ENCODE data around the gene PIK3AP1.

PIK3AP1 gene

DNA sequence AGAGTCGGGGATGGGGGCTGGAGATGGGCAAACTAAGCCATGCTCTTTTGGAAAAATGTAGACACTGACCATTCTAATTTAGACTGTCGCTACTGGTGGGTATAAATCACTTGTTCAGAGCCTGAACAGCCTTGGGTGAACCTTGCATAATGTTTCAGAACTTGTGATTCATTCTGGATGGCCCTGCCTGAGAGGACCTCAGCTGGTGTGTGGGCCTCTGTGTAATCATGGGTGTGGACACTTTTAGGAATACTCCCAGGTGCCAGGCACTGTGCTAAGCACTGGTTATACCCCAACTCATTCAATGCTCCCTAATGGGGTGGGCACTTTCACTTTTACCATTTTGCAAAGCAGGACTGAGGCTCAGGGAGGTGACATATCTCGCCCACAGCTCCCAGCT lies 106.7 kb downstream of the PIK3AP1 start:
- H2AFZ ChIP-seq (ENCODE audit: low read length) = no peak overlapping the region
- H3K9ac ChIP-seq (ENCODE audit: low read length) = no peak overlapping the region
- no peaks in the 10 kb centered on the region for H3K4me1 ChIP-seq (ENCODE audit: low read length)
- no peaks in the 10 kb centered on the region for H3K9me2 ChIP-seq (replicated peaks; ENCODE audit: insufficient read depth, low read length)
- H3K27ac ChIP-seq (ENCODE audit: low read length) = no peak overlapping the region
- no peaks in the 10 kb centered on the region for H3K9me3 ChIP-seq (replicated peaks; ENCODE audit: insufficient read depth, low read length)
- no peaks in the 10 kb centered on the region for H3F3A ChIP-seq (ENCODE audit: insufficient read depth, low read length)
- H3K36me3 ChIP-seq (replicated peaks; ENCODE audit: insufficient read depth, low read length) = no peaks in the 10 kb centered on the region
- TF ChIP-seq EZH2phosphoT487 (IDR thresholded peaks at IDR 0.05; ENCODE audit: low read length) (no peak), EZH2 (optimal IDR thresholded peaks at IDR 0.05; ENCODE audit: low read depth, low read length) (no peak)
- TF ChIP-seq, protein P1, sequence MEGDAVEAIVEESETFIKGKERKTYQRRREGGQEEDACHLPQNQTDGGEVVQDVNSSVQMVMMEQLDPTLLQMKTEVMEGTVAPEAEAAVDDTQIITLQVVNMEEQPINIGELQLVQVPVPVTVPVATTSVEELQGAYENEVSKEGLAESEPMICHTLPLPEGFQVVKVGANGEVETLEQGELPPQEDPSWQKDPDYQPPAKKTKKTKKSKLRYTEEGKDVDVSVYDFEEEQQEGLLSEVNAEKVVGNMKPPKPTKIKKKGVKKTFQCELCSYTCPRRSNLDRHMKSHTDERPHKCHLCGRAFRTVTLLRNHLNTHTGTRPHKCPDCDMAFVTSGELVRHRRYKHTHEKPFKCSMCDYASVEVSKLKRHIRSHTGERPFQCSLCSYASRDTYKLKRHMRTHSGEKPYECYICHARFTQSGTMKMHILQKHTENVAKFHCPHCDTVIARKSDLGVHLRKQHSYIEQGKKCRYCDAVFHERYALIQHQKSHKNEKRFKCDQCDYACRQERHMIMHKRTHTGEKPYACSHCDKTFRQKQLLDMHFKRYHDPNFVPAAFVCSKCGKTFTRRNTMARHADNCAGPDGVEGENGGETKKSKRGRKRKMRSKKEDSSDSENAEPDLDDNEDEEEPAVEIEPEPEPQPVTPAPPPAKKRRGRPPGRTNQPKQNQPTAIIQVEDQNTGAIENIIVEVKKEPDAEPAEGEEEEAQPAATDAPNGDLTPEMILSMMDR (IDR thresholded peaks at IDR 0.05; ENCODE audit: low read length) = no peak
- no peaks in the 10 kb centered on the region for H4K20me1 ChIP-seq (ENCODE audit: insufficient read depth, low read length)
- H3K27me3 ChIP-seq (replicated peaks; ENCODE audit: insufficient read depth, low read length) = no peaks in the 10 kb centered on the region
- H3K79me2 ChIP-seq (ENCODE audit: low read length) = no peaks in the 10 kb centered on the region
- H3K4me3 ChIP-seq (ENCODE audit: low read length) = no peak overlapping the region
- no peak for DNase-seq
- H3K4me2 ChIP-seq (ENCODE audit: low read depth, low read length) = no peak overlapping the region

DNA sequence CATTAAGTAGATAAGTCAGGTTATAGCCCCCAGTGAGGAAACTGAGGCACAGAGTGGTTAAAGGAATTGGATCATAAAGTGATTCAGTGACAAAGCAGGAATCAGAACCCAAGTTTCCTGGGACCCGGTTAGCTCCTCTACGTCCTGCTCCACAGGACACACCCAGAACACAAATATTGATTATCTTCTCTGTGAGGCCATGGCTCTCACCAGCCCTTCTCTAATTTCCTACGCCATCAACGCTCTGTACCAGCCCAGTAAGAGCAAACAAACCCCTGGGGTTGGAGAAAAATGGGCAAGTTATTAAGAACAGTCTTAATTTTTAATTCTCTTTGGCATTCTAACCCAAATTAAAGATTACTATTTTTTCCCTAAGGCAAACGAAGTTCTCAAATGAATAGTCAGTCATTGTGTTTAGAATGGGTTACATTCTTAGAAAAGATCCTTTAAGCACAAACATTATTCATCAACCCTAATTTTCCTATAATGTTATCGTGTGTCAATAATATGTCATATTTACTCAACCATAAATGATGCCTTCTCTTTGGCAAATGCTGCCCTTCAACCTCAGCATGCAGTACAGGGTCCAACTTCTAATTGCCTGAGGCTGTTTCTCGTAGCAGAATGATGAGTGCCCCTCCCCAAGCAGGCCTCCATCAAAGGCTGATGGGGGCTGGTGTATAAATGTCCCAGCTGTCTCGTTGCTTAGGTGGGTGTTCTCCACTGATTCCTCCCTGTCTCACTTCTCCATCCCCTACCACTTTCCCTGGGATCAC lies 108.1 kb downstream of the PIK3AP1 start:
- Histone ChIP-seq H3F3A (ENCODE audit: insufficient read depth, low read length) (no peaks in the 10 kb centered on the region), H3K4me3 (ENCODE audit: low read length) (no peak overlapping the region), H3K4me1 (ENCODE audit: low read length) (no peaks in the 10 kb centered on the region), H3K79me2 (ENCODE audit: low read length) (no peaks in the 10 kb centered on the region), H3K9ac (ENCODE audit: low read length) (no peak overlapping the region), H3K36me3 (replicated peaks; ENCODE audit: insufficient read depth, low read length) (no peaks in the 10 kb centered on the region), H3K9me2 (replicated peaks; ENCODE audit: insufficient read depth, low read length) (no peaks in the 10 kb centered on the region), H3K27me3 (replicated peaks; ENCODE audit: insufficient read depth, low read length) (no peaks in the 10 kb centered on the region), H3K9me3 (replicated peaks; ENCODE audit: insufficient read depth, low read length) (no peaks in the 10 kb centered on the region), H3K4me2 (ENCODE audit: low read depth, low read length) (no peak overlapping the region), H2AFZ (ENCODE audit: low read length) (no peak overlapping the region), H3K27ac (ENCODE audit: low read length) (no peak overlapping the region), H4K20me1 (ENCODE audit: insufficient read depth, low read length) (no peaks in the 10 kb centered on the region)
- TF ChIP-seq EZH2 (optimal IDR thresholded peaks at IDR 0.05; ENCODE audit: low read depth, low read length) = no peak
- TF ChIP-seq, protein P1 (IDR thresholded peaks at IDR 0.05; ENCODE audit: low read length) = no peak
- TF ChIP-seq EZH2phosphoT487 (IDR thresholded peaks at IDR 0.05; ENCODE audit: low read length) = no peak
- DNase-seq = no peak

DNA sequence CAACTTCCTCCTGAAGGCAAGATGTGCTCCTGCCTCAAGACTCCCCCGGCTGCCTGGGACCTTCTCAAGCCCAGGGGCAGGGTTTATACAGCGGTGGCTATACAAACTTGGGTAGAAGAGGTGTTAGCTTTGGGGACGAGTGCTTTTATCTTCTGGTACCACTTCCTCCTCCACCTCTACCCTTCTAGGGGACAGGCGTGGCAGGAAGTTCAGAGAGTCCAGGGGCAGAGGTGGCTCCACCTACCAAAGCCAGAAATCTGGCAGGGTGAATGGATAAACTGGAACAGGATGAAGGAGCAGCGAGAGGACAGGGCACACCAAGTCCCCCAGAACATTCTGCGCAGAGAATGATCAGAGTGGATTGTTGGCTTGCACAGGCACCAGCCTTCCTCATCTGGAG lies 109.5 kb downstream of the PIK3AP1 start:
- no peaks in the 10 kb centered on the region for H4K20me1 ChIP-seq (ENCODE audit: insufficient read depth, low read length)
- no peaks in the 10 kb centered on the region for H3F3A ChIP-seq (ENCODE audit: insufficient read depth, low read length)
- H3K9me2 ChIP-seq (replicated peaks; ENCODE audit: insufficient read depth, low read length) = no peaks in the 10 kb centered on the region
- H3K79me2 ChIP-seq (ENCODE audit: low read length) = no peaks in the 10 kb centered on the region
- TF ChIP-seq EZH2 (optimal IDR thresholded peaks at IDR 0.05; ENCODE audit: low read depth, low read length) (no peak), EZH2phosphoT487 (IDR thresholded peaks at IDR 0.05; ENCODE audit: low read length) (no peak)
- TF ChIP-seq, protein P1 (IDR thresholded peaks at IDR 0.05; ENCODE audit: low read length) = no peak
- no peak overlapping the region for H3K27ac ChIP-seq (ENCODE audit: low read length)
- no peak overlapping the region for H3K4me2 ChIP-seq (ENCODE audit: low read depth, low read length)
- no peak for DNase-seq
- no peaks in the 10 kb centered on the region for H3K36me3 ChIP-seq (replicated peaks; ENCODE audit: insufficient read depth, low read length)
- no peak overlapping the region for H2AFZ ChIP-seq (ENCODE audit: low read length)
- H3K9me3 ChIP-seq (replicated peaks; ENCODE audit: insufficient read depth, low read length) = no peaks in the 10 kb centered on the region
- no peaks in the 10 kb centered on the region for H3K27me3 ChIP-seq (replicated peaks; ENCODE audit: insufficient read depth, low read length)
- H3K4me3 ChIP-seq (ENCODE audit: low read length) = no peak overlapping the region
- H3K9ac ChIP-seq (ENCODE audit: low read length) = no peak overlapping the region
- no peaks in the 10 kb centered on the region for H3K4me1 ChIP-seq (ENCODE audit: low read length)
